Measurements from ENCODE around the gene TENT4A. TPM values are rescaled to one million over a fixed set of nuclear protein-coding genes. Genes with fewer than 3 reads are reported as not detected.
A peak's percentile ranks its signal among the peaks of the same experiment; 100 is the strongest.

The TENT4A gene
- total and polyA plus RNA-seq, 2 of the 4 experiments (the other 2 are of a cell fraction): 5.9 to 17.2 TPM

GRCh38 chr5:6772886-6773285 lies 59.7 kb downstream of the TENT4A start:
- no peaks in the 10 kb centered on the region for H3K9me3 ChIP-seq (ENCODE audit: control insufficient read depth, insufficient read depth, low read length)
- H3K4ac ChIP-seq (ENCODE audit: low read depth, low read length): no peak overlapping the region
- in situ Hi-C loops (cut with MboI; ENCODE audit: low sequenced_read_pairs) (no loop called here), dilution Hi-C loops (cut with HindIII; ENCODE audit: low sequenced_read_pairs, unreplicated experiment) (no loop called here), intact Hi-C loops (cut with micrococcal nuclease) (no loop called here)
- H4K5ac ChIP-seq (ENCODE audit: low read depth, low read length): no peak overlapping the region
- H3K23ac ChIP-seq (ENCODE audit: low read depth, low read length): no peak overlapping the region
- no peaks in the 10 kb centered on the region for H3K79me1 ChIP-seq (ENCODE audit: low read depth in 1 of 2, low read length in 2 of 2)
- no peak overlapping the region for H4K8ac ChIP-seq (ENCODE audit: low read depth in 2 of 2, low read length in 2 of 2)
- H2BK120ac ChIP-seq (ENCODE audit: low read depth, low read length): no peak overlapping the region
- H3K36me3 ChIP-seq (ENCODE audit: control insufficient read depth, insufficient read depth, low read length): no peaks in the 10 kb centered on the region
- H3K27me3 ChIP-seq (ENCODE audit: control insufficient read depth, insufficient read depth, low read length): peaks cover 5% of the 10 kb centered on the region; the same call in 1 of the 2 replicates
- no peak overlapping the region for H3K9ac ChIP-seq (ENCODE audit: low read depth, low read length)
- no CpG with 5 or more reads among the region's 11 CpGs for WGBS, 2 experiments (ENCODE audit: extremely low coverage in 2 of 2, insufficient read length in 1 of 2)
- no peak overlapping the region for H3K4me3 ChIP-seq (ENCODE audit: insufficient read depth, low read depth, low read length)
- no peak overlapping the region for H3K27ac ChIP-seq (ENCODE audit: insufficient read depth, low read length)
- ATAC-seq (ENCODE audit: low read depth): no peak
- no TSS peak for BruUV-seq (replicated peaks)
- no peak overlapping the region for H3K14ac ChIP-seq (replicated peaks; ENCODE audit: low read depth, low read length)
- H4K91ac ChIP-seq (ENCODE audit: insufficient read depth, low read depth, low read length): no peak overlapping the region
- H2BK20ac ChIP-seq (ENCODE audit: low read depth, low read length): no peak overlapping the region
- TF ChIP-seq USF2 (IDR thresholded peaks at IDR 0.05; ENCODE audit: low read depth, low read length) (no peak), CTCF (conservative IDR thresholded peaks at IDR 0.05; ENCODE audit: low read depth, low read length) (no peak), RFX5 (IDR thresholded peaks at IDR 0.05; ENCODE audit: low read depth, low read length) (no peak)
- no peaks in the 10 kb centered on the region for H3K9me1 ChIP-seq (ENCODE audit: insufficient read depth, low read length)
- POLR2A ChIA-PET (ENCODE audit: unreplicated experiment): no interaction called here
- peak overlapping the region; percentile 17 for H2AFZ ChIP-seq (replicated peaks; ENCODE audit: low read length, poor library complexity)
- no peak overlapping the region for H2AK5ac ChIP-seq (ENCODE audit: low read depth, low read length)
- H3K4me2 ChIP-seq (ENCODE audit: low read depth, low read length): no peak overlapping the region
- no peak overlapping the region for H2AK9ac ChIP-seq (replicated peaks; ENCODE audit: low read depth, low read length, poor library complexity)
- CTCF ChIA-PET: no interaction called here
- no peak for DNase-seq
- H2BK15ac ChIP-seq (ENCODE audit: low read depth, low read length): no peak overlapping the region
- H3K56ac ChIP-seq (ENCODE audit: extremely low read depth, insufficient read depth, low read length): no peak overlapping the region
- H3K4me1 ChIP-seq (ENCODE audit: control insufficient read depth, insufficient read depth, low read length): no peaks in the 10 kb centered on the region
- no peak overlapping the region for H2BK5ac ChIP-seq (ENCODE audit: low read depth, low read length, poor library complexity, severe bottlenecking)
- H3K18ac ChIP-seq (ENCODE audit: low read depth, low read length): no peak overlapping the region
- no peaks in the 10 kb centered on the region for H4K20me1 ChIP-seq (ENCODE audit: insufficient read depth, low read length)
